Measurements from ENCODE around the gene UBE3C.

DNA sequence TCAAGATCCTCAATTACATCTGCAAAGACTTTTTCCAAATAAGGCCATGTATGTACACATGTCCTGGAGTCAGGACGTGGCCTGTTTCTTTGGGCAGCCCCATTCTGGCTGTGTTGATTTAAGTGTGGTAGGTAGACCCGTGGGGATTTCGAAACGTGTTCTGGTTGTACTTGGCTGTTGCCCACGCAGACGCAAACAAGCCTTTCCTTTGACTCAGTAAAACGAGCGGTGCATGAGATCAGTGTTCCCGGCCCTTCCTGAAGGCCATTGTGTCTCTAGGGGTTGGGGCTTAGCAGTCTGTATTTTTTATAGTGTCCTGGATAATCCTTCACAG lies 133.2 kb downstream of the UBE3C start:
- TF ChIP-seq, protein P1, sequence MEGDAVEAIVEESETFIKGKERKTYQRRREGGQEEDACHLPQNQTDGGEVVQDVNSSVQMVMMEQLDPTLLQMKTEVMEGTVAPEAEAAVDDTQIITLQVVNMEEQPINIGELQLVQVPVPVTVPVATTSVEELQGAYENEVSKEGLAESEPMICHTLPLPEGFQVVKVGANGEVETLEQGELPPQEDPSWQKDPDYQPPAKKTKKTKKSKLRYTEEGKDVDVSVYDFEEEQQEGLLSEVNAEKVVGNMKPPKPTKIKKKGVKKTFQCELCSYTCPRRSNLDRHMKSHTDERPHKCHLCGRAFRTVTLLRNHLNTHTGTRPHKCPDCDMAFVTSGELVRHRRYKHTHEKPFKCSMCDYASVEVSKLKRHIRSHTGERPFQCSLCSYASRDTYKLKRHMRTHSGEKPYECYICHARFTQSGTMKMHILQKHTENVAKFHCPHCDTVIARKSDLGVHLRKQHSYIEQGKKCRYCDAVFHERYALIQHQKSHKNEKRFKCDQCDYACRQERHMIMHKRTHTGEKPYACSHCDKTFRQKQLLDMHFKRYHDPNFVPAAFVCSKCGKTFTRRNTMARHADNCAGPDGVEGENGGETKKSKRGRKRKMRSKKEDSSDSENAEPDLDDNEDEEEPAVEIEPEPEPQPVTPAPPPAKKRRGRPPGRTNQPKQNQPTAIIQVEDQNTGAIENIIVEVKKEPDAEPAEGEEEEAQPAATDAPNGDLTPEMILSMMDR (IDR thresholded peaks at IDR 0.05), result no peak
- TF ChIP-seq POLR2A (IDR thresholded peaks at IDR 0.05) (no peak), POLR2AphosphoS5 (IDR thresholded peaks at IDR 0.05) (peak; percentile 98)

Measured in prostate gland (tissue), 2 donors.